SU-DHL-6 (cell line): ENCODE measurements around the gene LDHAL6B.

ENCODE experiments used
- H2AFZ ChIP-seq: fragments of 200-600 bp; sonication (generic); 2 replicates; pipeline ENCODE4 v1.6.1; 2014; ENCODE audit warnings: low read depth, mild to moderate bottlenecking, moderate library complexity, mixed read lengths, antibody characterized with exemption, low read length; ENCODE audit not compliant: severe bottlenecking
- H3F3A ChIP-seq: fragments of 200-600 bp; shearing (Covaris generic); 2 replicates; pipeline ENCODE4 v1.6.0; 2016; ENCODE audit warnings: antibody characterized with exemption, mild to moderate bottlenecking; ENCODE audit not compliant: insufficient read depth
- H3K27ac ChIP-seq: fragments of 200-600 bp; sonication (generic); 2 replicates; pipeline ENCODE4 v1.5.1; 2016; ENCODE audit warnings: low read depth, mild to moderate bottlenecking, low read length, moderate library complexity, mixed read lengths
- H3K27me3 ChIP-seq: fragments of 200-600 bp; sonication (generic), shearing (Covaris generic); 2 replicates; pipeline ENCODE4 v1.6.0; 2014; ENCODE audit warnings: mild to moderate bottlenecking, low read length
- H3K36me3 ChIP-seq: fragments of 200-600 bp; sonication (generic); 2 replicates; pipeline ENCODE4 v1.6.1; 2014; ENCODE audit warnings: mild to moderate bottlenecking, low read length, mixed read lengths
- H3K4me2 ChIP-seq: fragments of 300-600, 200-600 bp; shearing (Covaris generic), sonication (generic); 2 replicates; pipeline ENCODE4 v1.6.0; 2014; ENCODE audit warnings: low read length, low read depth, mild to moderate bottlenecking; ENCODE audit not compliant: poor library complexity, severe bottlenecking
- H3K4me3 ChIP-seq: fragments of 200-600 bp; sonication (generic); 2 replicates; pipeline ENCODE4 v1.5.1; 2014; ENCODE audit warnings: antibody characterized with exemption, low read length, mild to moderate bottlenecking, mixed read lengths; ENCODE audit not compliant: insufficient read depth, poor library complexity, severe bottlenecking
- H3K79me2 ChIP-seq: fragments of 200-600 bp; sonication (generic); 2 replicates; pipeline ENCODE4 v1.6.1; 2014; ENCODE audit warnings: mild to moderate bottlenecking, low read length, moderate library complexity; ENCODE audit not compliant: insufficient read depth
- H3K9ac ChIP-seq: fragments of 200-600 bp; sonication (generic); 2 replicates; pipeline ENCODE4 v1.7.0; 2014; ENCODE audit warnings: mild to moderate bottlenecking, low read length
- H3K9me2 ChIP-seq: fragments of 200-600 bp; sonication (generic); replicated peaks from 2 replicates; pipeline ENCODE4 v1.6.1; 2014; ENCODE audit warnings: low read length; ENCODE audit not compliant: insufficient read depth
- H3K9me3 ChIP-seq: fragments of 200-600 bp; sonication (generic); 2 replicates; pipeline ENCODE4 v1.6.1; 2014; ENCODE audit warnings: low read length, mixed read lengths; ENCODE audit not compliant: insufficient read depth
- H4K20me1 ChIP-seq: fragments of 200-600 bp; sonication (generic); 2 replicates; pipeline ENCODE4 v1.6.1; 2014; ENCODE audit warnings: low read depth, mild to moderate bottlenecking, antibody characterized with exemption, low read length, moderate library complexity, mixed read lengths
- EZH2phosphoT487 ChIP-seq: fragments of 200-600 bp; sonication (generic), shearing (Covaris generic); conservative IDR thresholded peaks from 2 replicates; pipeline ENCODE4 v1.6.1; 2018; ENCODE audit warnings: mild to moderate bottlenecking, antibody characterized with exemption, low read length, moderate library complexity, mixed read lengths
- TF ChIP-seq, protein P1 (sequence below): fragments of 200-600 bp; sonication (generic); IDR thresholded peaks from one replicate; pipeline ENCODE4 v1.5.1; 2017; ENCODE audit warnings: antibody characterized with exemption, mild to moderate bottlenecking, low read length, moderate library complexity; ENCODE audit not compliant: insufficient read depth, poor library complexity, severe bottlenecking

The LDHAL6B gene

DNA sequence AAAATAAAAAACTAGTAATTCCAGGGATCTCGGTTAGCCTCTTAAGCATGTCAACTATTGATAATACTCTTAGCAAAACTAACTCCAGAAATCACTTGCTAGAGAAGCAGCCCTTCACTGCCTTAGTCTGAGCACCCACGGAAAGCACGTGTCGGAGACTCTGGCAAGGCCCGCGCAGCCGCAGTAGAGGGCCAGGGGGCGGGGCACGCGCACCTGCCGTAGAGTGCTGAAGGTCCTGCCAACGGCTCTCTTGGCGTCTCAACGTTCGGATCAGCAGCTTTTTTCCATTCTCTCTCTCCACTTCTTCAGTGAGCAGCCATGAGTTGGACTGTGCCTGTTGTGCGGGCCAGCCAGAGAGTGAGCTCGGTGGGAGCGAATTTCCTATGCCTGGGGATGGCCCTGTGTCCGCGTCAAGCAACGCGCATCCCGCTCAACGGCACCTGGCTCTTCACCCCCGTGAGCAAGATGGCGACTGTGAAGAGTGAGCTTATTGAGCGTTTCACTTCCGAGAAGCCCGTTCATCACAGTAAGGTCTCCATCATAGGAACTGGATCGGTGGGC is at the start of gene LDHAL6B:
Gene LDHAL6B, plus strand, starts transcription at position 221 of the 561 bp plus-strand sequence. Its CDS starts 98 bp downstream, at position 319.
- Histone ChIP-seq H3K9ac (no peak within 1 kb of the TSS), H3K4me3 (no peak within 1 kb of the TSS), H3F3A (peaks cover 26% of the 10 kb centered on the region), H3K9me3 (no peaks in the 10 kb centered on the region), H3K4me2 (no peak within 1 kb of the TSS), H3K27ac (no peak within 1 kb of the TSS), H3K79me2 (no peaks in the 10 kb centered on the region), H4K20me1 (0 out of 2 replicates have a peak, but pooled peaks cover 5% of the 10 kb centered on the region), H3K36me3 (peaks cover 81% of the 10 kb centered on the region), H3K9me2 (no peaks in the 10 kb centered on the region), H2AFZ (no peak within 1 kb of the TSS), H3K27me3 (no peaks in the 10 kb centered on the region)
- no peak for TF ChIP-seq EZH2phosphoT487
- TF ChIP-seq, protein P1, sequence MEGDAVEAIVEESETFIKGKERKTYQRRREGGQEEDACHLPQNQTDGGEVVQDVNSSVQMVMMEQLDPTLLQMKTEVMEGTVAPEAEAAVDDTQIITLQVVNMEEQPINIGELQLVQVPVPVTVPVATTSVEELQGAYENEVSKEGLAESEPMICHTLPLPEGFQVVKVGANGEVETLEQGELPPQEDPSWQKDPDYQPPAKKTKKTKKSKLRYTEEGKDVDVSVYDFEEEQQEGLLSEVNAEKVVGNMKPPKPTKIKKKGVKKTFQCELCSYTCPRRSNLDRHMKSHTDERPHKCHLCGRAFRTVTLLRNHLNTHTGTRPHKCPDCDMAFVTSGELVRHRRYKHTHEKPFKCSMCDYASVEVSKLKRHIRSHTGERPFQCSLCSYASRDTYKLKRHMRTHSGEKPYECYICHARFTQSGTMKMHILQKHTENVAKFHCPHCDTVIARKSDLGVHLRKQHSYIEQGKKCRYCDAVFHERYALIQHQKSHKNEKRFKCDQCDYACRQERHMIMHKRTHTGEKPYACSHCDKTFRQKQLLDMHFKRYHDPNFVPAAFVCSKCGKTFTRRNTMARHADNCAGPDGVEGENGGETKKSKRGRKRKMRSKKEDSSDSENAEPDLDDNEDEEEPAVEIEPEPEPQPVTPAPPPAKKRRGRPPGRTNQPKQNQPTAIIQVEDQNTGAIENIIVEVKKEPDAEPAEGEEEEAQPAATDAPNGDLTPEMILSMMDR = no peak

DNA sequence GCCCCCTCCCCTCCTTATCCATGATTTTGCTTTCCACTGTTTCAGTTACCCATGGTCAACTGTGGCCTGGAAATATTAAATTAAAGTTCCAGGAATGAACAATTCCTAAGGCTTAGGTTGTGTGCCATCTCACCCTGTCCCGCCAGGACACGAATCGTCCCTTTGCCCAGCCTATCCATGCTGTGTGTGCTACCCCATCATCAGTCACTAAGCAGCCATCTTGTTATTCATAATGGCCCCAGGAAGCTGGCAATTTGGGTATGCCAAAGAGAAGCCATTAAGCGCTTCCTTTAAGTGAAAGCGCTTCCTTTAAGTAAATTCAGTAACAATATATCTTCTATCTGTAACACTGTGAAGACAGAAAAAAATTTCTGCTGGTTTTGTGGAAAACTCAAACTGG is 49.2 kb upstream of the LDHAL6B start:
- Histone ChIP-seq H3K4me3 (no peak overlapping the region), H3K9ac (no peak overlapping the region), H3K9me2 (no peaks in the 10 kb centered on the region), H3K27me3 (no peaks in the 10 kb centered on the region), H3K36me3 (peaks cover 62% of the 10 kb centered on the region), H3F3A (peaks cover 18% of the 10 kb centered on the region; the same call in 1 of the 2 replicates), H4K20me1 (no peaks in the 10 kb centered on the region), H3K79me2 (no peaks in the 10 kb centered on the region; the same call in 1 of the 2 replicates), H2AFZ (no peak overlapping the region), H3K9me3 (no peaks in the 10 kb centered on the region), H3K27ac (no peak overlapping the region), H3K4me2 (no peak overlapping the region)
- no peak for TF ChIP-seq EZH2phosphoT487
- TF ChIP-seq, protein P1 = no peak

DNA sequence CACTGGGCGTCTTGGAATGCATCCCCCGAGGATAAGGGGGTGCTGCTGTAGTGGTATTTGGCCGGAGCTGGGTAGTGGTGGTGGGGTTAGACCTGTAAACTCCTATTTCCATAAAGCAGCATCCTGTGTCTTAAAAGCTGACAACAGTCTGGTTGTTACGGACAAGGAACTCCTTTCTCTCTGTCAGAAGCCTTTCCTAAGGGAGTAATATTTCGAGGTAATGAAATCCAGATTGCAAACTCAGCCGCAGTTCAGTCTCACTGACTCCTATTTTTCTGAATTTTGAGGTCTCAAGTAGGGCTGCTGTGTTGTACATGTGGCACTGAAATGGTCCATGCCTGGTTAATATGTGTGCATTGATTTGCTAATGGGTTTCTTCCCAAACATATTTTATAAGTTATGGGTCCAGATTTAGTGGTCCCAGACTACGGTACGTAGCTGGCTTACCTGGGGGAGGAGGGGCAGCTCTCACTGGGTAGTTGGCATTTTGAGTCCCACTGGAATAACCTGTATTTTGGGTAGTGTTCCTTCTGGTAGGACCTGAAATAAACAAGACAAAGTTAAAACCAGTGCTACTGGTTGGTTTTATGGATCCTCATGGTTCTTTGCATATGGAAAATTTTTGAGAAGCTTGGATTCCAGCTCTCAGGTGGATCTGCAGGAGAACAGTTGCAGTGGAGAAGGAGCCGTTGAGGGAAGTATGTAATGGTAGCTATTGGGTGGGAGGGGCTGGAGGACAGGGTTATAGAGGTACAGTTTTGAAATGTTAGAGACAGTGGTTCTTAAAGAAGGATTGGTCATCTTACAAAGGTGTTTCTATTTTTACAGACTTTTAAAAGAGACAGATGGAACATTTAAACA is 48.6 kb upstream of the LDHAL6B start:
- H3K4me3 ChIP-seq = no peak overlapping the region
- no peaks in the 10 kb centered on the region; the same call in 1 of the 2 replicates for H4K20me1 ChIP-seq
- H3K9ac ChIP-seq = no peak overlapping the region
- H3K9me3 ChIP-seq = no peaks in the 10 kb centered on the region
- H3K79me2 ChIP-seq = no peaks in the 10 kb centered on the region; the same call in 1 of the 2 replicates
- H3F3A ChIP-seq = peaks cover 18% of the 10 kb centered on the region; the same call in 1 of the 2 replicates
- H3K9me2 ChIP-seq = no peaks in the 10 kb centered on the region
- peaks cover 61% of the 10 kb centered on the region for H3K36me3 ChIP-seq
- no peak overlapping the region for H2AFZ ChIP-seq
- H3K27me3 ChIP-seq = no peaks in the 10 kb centered on the region
- H3K4me2 ChIP-seq = no peak overlapping the region
- no peak overlapping the region for H3K27ac ChIP-seq
- TF ChIP-seq, protein P1 = no peak
- no peak for TF ChIP-seq EZH2phosphoT487
